Endothelial cell of umbilical vein (primary cell): ENCODE data around the gene SPAG8. TPM values are rescaled to one million over a fixed set of nuclear protein-coding genes. Genes with fewer than 3 reads are reported as not detected.

Experiments used
- BruUV-seq: library from RNA; stranded (reverse); fragments of 400-500 nt; replicated peaks from 2 replicates; lab custom pipeline; 2021; lab: Mats Ljungman, UMichigan
- CTCF ChIA-PET: fragments of 300-600, 350-600 bp; sonication (Branson Sonifier 250); formaldehyde crosslinking; loops from one replicate; lab custom pipeline; 2021; ENCODE audit warnings: antibody characterized with exemption, inconsistent platforms; lab: Charles Lee
- POLR2A ChIA-PET: fragments of 300-600, 350-600 bp; sonication (Branson Sonifier 250); formaldehyde crosslinking; loops from one replicate; lab custom pipeline; 2021; ENCODE audit warnings: antibody characterized with exemption, inconsistent platforms; lab: Charles Lee
- DNase-seq: peaks from one replicate; pipeline ENCODE4 v3.0.0-alpha.2; 2011; ENCODE audit warnings: low read depth, low spot score
- FAIRE-seq: peaks from 2 replicates; lab custom pipeline; 2011; peaks lifted over from hg19 to GRCh38; lab: Jason Lieb, UNC
- H2AFZ ChIP-seq: 2 replicates; pipeline ENCODE4 v1.6.0; 2012; ENCODE audit warnings: low read depth, low read length, control low read depth, inconsistent platforms
- H3K27ac ChIP-seq: 2 replicates; pipeline ENCODE4 v1.5.1; 2011; ENCODE audit warnings: low read depth, mild to moderate bottlenecking, control low read depth, low read length, moderate library complexity; ENCODE audit not compliant: insufficient read depth
- H3K27me3 ChIP-seq, 2 experiments: 2 replicates each; pipeline versions ENCODE4 v1.6.0 to v1.6.1; 2011; ENCODE audit warnings: low read length in 2 of 2, mixed read lengths in 1 of 2; ENCODE audit not compliant: control insufficient read depth in 2 of 2, insufficient read depth in 2 of 2
- H3K36me3 ChIP-seq, 2 experiments: 2 replicates in 1 of 2; 3 replicates in 1 of 2; pipeline ENCODE4 v1.5.1; 2011; ENCODE audit warnings: low read length in 2 of 2, mild to moderate bottlenecking in 1 of 2, moderate library complexity in 1 of 2; ENCODE audit not compliant: control insufficient read depth in 2 of 2, insufficient read depth in 2 of 2; ENCODE audit errors: extremely low read depth in 1 of 2
- H3K4me1 ChIP-seq: 3 replicates; pipeline ENCODE4 v1.5.1; 2011; ENCODE audit warnings: mild to moderate bottlenecking, low read length; ENCODE audit not compliant: control insufficient read depth, insufficient read depth; ENCODE audit errors: extremely low read depth
- H3K4me2 ChIP-seq: 2 replicates; pipeline ENCODE4 v1.6.1; 2011; ENCODE audit warnings: low read length, control low read depth, mixed read lengths; ENCODE audit not compliant: insufficient read depth
- H3K4me3 ChIP-seq, 3 experiments: fragments of 200-600 bp in 1 of 3; sonication (generic), shearing (Covaris generic) in 1 of 3; replicated peaks in 1 of 3; 2 replicates each; pipeline ENCODE4 v1.5.1; 2011 to 2016; ENCODE audit warnings: control low read depth in 3 of 3, low read length in 3 of 3, mild to moderate bottlenecking in 2 of 3, inconsistent platforms in 1 of 3, low read depth in 1 of 3, moderate library complexity in 1 of 3; ENCODE audit not compliant: insufficient read depth in 1 of 3
- H3K79me2 ChIP-seq: 2 replicates; pipeline ENCODE4 v1.6.0; 2012; ENCODE audit warnings: low read length, inconsistent platforms; ENCODE audit not compliant: control insufficient read depth, insufficient read depth
- H3K9ac ChIP-seq: replicated peaks from 2 replicates; pipeline ENCODE3; 2011; ENCODE audit warnings: low read length, control low read depth; ENCODE audit not compliant: insufficient read depth; ENCODE audit errors: extremely low read depth
- H3K9me1 ChIP-seq: replicated peaks from 3 replicates; pipeline ENCODE4 v1.6.0; 2011; ENCODE audit warnings: mild to moderate bottlenecking, low read length; ENCODE audit not compliant: control insufficient read depth, insufficient read depth; ENCODE audit errors: extremely low read depth
- H3K9me3 ChIP-seq: replicated peaks from 2 replicates; pipeline ENCODE4 v1.5.1; 2012; ENCODE audit warnings: low read length, inconsistent platforms; ENCODE audit not compliant: control insufficient read depth, insufficient read depth
- H4K20me1 ChIP-seq: replicated peaks from 2 replicates; pipeline ENCODE3; 2011; ENCODE audit warnings: mild to moderate bottlenecking, low read length; ENCODE audit not compliant: control insufficient read depth, insufficient read depth; ENCODE audit errors: extremely low read depth
- CTCF ChIP-seq, 2 donors: IDR thresholded peaks; 1 replicate in 1 of 2; 2 replicates in 1 of 2; pipeline ENCODE4 v1.5.1; 2011; ENCODE audit warnings: low read length in 2 of 2, mild to moderate bottlenecking in 2 of 2, moderate library complexity in 2 of 2, control low read depth in 1 of 2, inconsistent platforms in 1 of 2, low read depth in 1 of 2; ENCODE audit not compliant: insufficient read depth in 1 of 2; ENCODE audit errors: extremely low read depth in 1 of 2
- EZH2 ChIP-seq: IDR thresholded peaks from 2 replicates; pipeline ENCODE4 v1.6.1; 2012; ENCODE audit warnings: borderline replicate concordance, low read depth, mild to moderate bottlenecking, moderate library complexity, low read length, inconsistent platforms; ENCODE audit not compliant: severe bottlenecking
- FOS ChIP-seq: IDR thresholded peaks from 2 replicates; pipeline ENCODE4 v1.6.1; 2011; ENCODE audit warnings: mild to moderate bottlenecking, low read length, moderate library complexity, borderline replicate concordance; ENCODE audit not compliant: insufficient read depth
- GATA2 ChIP-seq: IDR thresholded peaks from 2 replicates; pipeline ENCODE4 v1.7.0; 2011; ENCODE audit warnings: low read depth, mild to moderate bottlenecking, moderate library complexity, mixed read lengths, low read length; ENCODE audit not compliant: insufficient read length, insufficient read depth
- JUN ChIP-seq: IDR thresholded peaks from 2 replicates; pipeline ENCODE4 v1.6.1; 2011; ENCODE audit warnings: borderline replicate concordance, low read depth; ENCODE audit not compliant: insufficient read length, insufficient read depth
- MYC ChIP-seq: IDR thresholded peaks from one replicate; pipeline ENCODE4 v1.6.1; 2011; ENCODE audit warnings: mild to moderate bottlenecking, low read depth, low read length
- POLR2A ChIP-seq: IDR thresholded peaks from 2 replicates; pipeline ENCODE4 v1.6.1; 2012; ENCODE audit warnings: low read depth, mild to moderate bottlenecking, control low read depth, low read length
- POLR2AphosphoS5 ChIP-seq: IDR thresholded peaks from 2 replicates; pipeline ENCODE4 v1.6.1; 2012; ENCODE audit warnings: low read depth, mild to moderate bottlenecking, control low read depth, low read length, moderate library complexity; ENCODE audit not compliant: insufficient read depth
- dilution Hi-C: fragments of 300-500 bp; cut with MboI; formaldehyde crosslinking; loops from one replicate; pipeline ENCODE4 v1.15.0; 2019; ENCODE audit warnings: low sequenced_read_pairs; ENCODE audit not compliant: extremely low pct_ligation_motif_present
- intact Hi-C: fragments of 100-400 bp; cut with micrococcal nuclease; formaldehyde crosslinking; loops from one replicate; pipeline ENCODE4 v1.10.0; 2022
- polyA plus RNA-seq, 4 experiments: library from polyadenylated mRNA; depleted of rRNA in 3 of 4; stranded (reverse) in 3 of 4; unstranded in 1 of 4; fragments of >200 nt; gene quantifications; 2 replicates each; pipeline versions ENCODE4 v1.2.1 to v1.2.3, GENCODE V29; 2011 to 2012; ENCODE audit warnings: missing spikeins in 1 of 4
- total RNA-seq: library from RNA; stranded (reverse); gene quantifications from 2 replicates; pipeline ENCODE4 v1.2.3, GENCODE V29; 2021
- TF ChIP-seq, protein P1 (sequence below): IDR thresholded peaks from 2 replicates; pipeline ENCODE4 v1.6.1; 2011; ENCODE audit not compliant: insufficient read depth, insufficient read length

The SPAG8 gene
- total and polyA plus RNA-seq, 2 donors (not counting 3 experiments of a cell fraction or from before 2014, with no cell fraction given), result 0.21 to 0.69 TPM

DNA sequence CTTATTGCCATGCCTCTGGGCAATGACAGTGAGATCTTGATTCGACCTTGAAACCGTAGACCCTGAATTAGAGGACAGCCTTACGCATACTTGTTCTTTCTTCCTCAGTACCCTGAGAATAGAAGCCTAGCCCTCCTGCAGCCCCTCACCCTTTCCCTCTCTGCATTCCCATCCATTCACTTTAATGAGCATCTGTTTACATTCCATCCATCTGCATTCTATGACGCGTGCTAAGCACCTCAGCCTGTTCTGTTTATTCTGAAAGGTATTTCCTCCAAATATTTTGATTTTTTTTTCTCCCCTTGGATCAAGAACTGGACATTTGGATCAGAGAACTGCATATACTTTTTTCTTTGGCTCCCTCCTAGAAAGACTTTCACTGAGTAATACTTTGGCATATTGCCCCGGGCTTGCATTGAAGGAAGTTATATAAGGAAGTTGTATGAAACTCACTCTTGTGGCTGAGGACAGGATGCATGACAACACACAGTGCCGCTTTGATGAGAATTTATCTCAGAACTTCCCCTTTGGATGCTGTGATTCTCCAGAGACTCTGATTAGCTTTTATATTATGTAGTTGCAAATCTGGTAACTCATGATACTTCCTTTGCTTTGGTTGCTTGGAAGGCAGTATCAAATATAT, 32.7 kb upstream of the SPAG8 start:
- Histone ChIP-seq H3K36me3 (no peaks in the 10 kb centered on the region), H3K4me3 (no peak overlapping the region), H3K9me1 (no peaks in the 10 kb centered on the region), H3K79me2 (no peaks in the 10 kb centered on the region), H4K20me1 (no peaks in the 10 kb centered on the region), H3K4me1 (peaks cover 16% of the 10 kb centered on the region), H3K9ac (no peak overlapping the region), H2AFZ (no peak overlapping the region), H3K9me3 (no peaks in the 10 kb centered on the region), H3K4me2 (peak overlapping the region; percentile 32), H3K27ac (no peak overlapping the region), H3K27me3 (peaks cover 0 to 11% of the 10 kb centered on the region in 2 experiments)
- CTCF ChIA-PET, result interaction anchor here (1.0 to 2.3 kb wide), 8 partner anchors 9 to 54 kb away, joined by 3 to 17 read pairs (median 4); partner anchors contain the start of genes FAM221B, HINT2 and TMEM8B
- intact Hi-C loops, result loop anchor here (1.0 kb wide), 1 partner anchor 29 kb away; the partner anchor contains the start of gene HINT2
- DNase-seq (peak; percentile 83), FAIRE-seq (peak; percentile 91)
- TF ChIP-seq, protein P1, sequence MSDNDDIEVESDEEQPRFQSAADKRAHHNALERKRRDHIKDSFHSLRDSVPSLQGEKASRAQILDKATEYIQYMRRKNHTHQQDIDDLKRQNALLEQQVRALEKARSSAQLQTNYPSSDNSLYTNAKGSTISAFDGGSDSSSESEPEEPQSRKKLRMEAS, result no peak
- TF ChIP-seq JUN, result peak; percentile 66
- no peak for TF ChIP-seq CTCF (IDR thresholded peaks at IDR 0.05; ENCODE audit: extremely low read depth in 1 of 2, insufficient read depth in 1 of 2, low read depth in 1 of 2, low read length in 2 of 2)
- peak; percentile 47 for TF ChIP-seq POLR2AphosphoS5
- no peak for TF ChIP-seq MYC
- TF ChIP-seq EZH2, result no peak
- peak; percentile 42 for TF ChIP-seq GATA2
- peak; percentile 78 for TF ChIP-seq FOS
- no peak for TF ChIP-seq POLR2A
- POLR2A ChIA-PET, result no interaction called here
- BruUV-seq, result no TSS peak
- dilution Hi-C loops, result no loop called here
